GM19043 (cell line): Measurements from ENCODE around the gene LIPI.
"Not testable (repeated sequence)": the region's sequence is repeated elsewhere in the genome, so short reads cannot be mapped to it uniquely, and the experiment has no call there.

Experiments
- ATAC-seq: cut with Tn5 transposase; IDR thresholded peaks from one replicate; pipeline ENCODE4 v1.9.1; 2021; ENCODE audit warnings: low read depth; ENCODE audit not compliant: unreplicated experiment

LIPI gene

GRCh38 chr21:14076143-14076806, 134.5 kb downstream of the LIPI start:
- ATAC-seq, result no peak

- no peak for ATAC-seq
Measured at GRCh38 chr21:14075346-14076142, 135.2 kb downstream of the LIPI start.

- ATAC-seq, result no peak
Measured at GRCh38 chr21:14074177-14074576, 136.6 kb downstream of the LIPI start.

GRCh38 chr21:14073615-14074014, 137.1 kb downstream of the LIPI start:
- ATAC-seq, result no peak

- no peak for ATAC-seq
Measured at GRCh38 chr21:14072761-14073535, 137.8 kb downstream of the LIPI start.

GRCh38 chr21:14071902-14072734, 138.6 kb downstream of the LIPI start:
- ATAC-seq, result no peak

GRCh38 chr21:14070968-14071367, 139.8 kb downstream of the LIPI start:
- no peak for ATAC-seq

GRCh38 chr21:14070049-14070893, 140.5 kb downstream of the LIPI start:
- ATAC-seq, result no peak

- ATAC-seq, result no peak
Measured at GRCh38 chr21:14064296-14064645, 146.5 kb downstream of the LIPI start.

- not testable (repeated sequence) for ATAC-seq
Measured at GRCh38 chr21:14063620-14064295, 147.0 kb downstream of the LIPI start.

GRCh38 chr21:14062684-14063083, 148.1 kb downstream of the LIPI start:
- ATAC-seq, result not testable (repeated sequence)

- ATAC-seq, result not testable (repeated sequence)
Measured at GRCh38 chr21:14061820-14062219, 148.9 kb downstream of the LIPI start.

- ATAC-seq, result not testable (repeated sequence)
Measured at GRCh38 chr21:14058995-14059627, 151.6 kb downstream of the LIPI start.
